Thyroid gland (tissue), 4 donors: ENCODE data around the gene ANO1.

ENCODE experiments used
- CTCF ChIP-seq, 6 experiments: fragments of 200-600 bp in 3 of 6; fragments of 450-650 bp in 3 of 6; sonication (generic) in 3 of 6; IDR thresholded peaks; one replicate each; pipeline ENCODE4 v1.5.1; 2016 to 2019; ENCODE audit warnings: antibody characterized with exemption in 6 of 6, mild to moderate bottlenecking in 2 of 6, inconsistent platforms in 1 of 6, moderate library complexity in 1 of 6
- POLR2A ChIP-seq, 2 donors: fragments of 450-650 bp; IDR thresholded peaks; one replicate each; pipeline ENCODE4 v1.6.1; 2017; ENCODE audit warnings: antibody characterized with exemption in 2 of 2, mild to moderate bottlenecking in 2 of 2, moderate library complexity in 1 of 2

GRCh38 chr11:70230840-70231710 lies 153.0 kb downstream of the ANO1 start:
- TF ChIP-seq CTCF (IDR thresholded peaks at IDR 0.05) (no peak), POLR2A (IDR thresholded peaks at IDR 0.05) (no peak)
